Upper lobe of right lung (tissue), 1 donor: ENCODE measurements around the gene RPS19BP1. TPM values are rescaled to one million over a fixed set of nuclear protein-coding genes. Genes with fewer than 3 reads are reported as not detected.
A peak's percentile ranks its signal among the peaks of the same experiment; 100 is the strongest.

Experiments
- ATAC-seq: fragments of 200-7000 bp; cut with Tn5 transposase; one replicate; pipeline ENCODE4 v1.9.1; 2020; ENCODE audit warnings: mild to moderate bottlenecking, moderate library complexity
- DNase-seq: peaks from one replicate; pipeline ENCODE4 v3.0.0-alpha.2; 2020
- H3K27ac ChIP-seq: fragments of 200-600 bp; one replicate; pipeline ENCODE4 v1.8.0; 2022
- H3K27me3 ChIP-seq: fragments of 200-600 bp; one replicate; pipeline ENCODE4 v1.8.0; 2022; ENCODE audit warnings: mild to moderate bottlenecking
- H3K36me3 ChIP-seq: fragments of 200-600 bp; one replicate; pipeline ENCODE4 v1.8.0; 2022
- H3K4me1 ChIP-seq: fragments of 200-600 bp; one replicate; pipeline ENCODE4 v1.8.0; 2022
- H3K4me3 ChIP-seq: fragments of 200-600 bp; one replicate; pipeline ENCODE4 v1.8.0; 2022; ENCODE audit warnings: mild to moderate bottlenecking
- H3K9me3 ChIP-seq: fragments of 200-600 bp; one replicate; pipeline ENCODE4 v1.8.0; 2022
- intact Hi-C: fragments of 100-400 bp; cut with DNase I; formaldehyde crosslinking; loops from one replicate; pipeline ENCODE4 v1.11.0; 2022
- total RNA-seq: library from RNA; stranded (reverse); fragmentation: NEBNext Ultra II Directional; extraction: Animal tissue kit (Norgen Biotek cat#: 25700); gene quantifications from one replicate; pipeline ENCODE4 v1.2.1, GENCODE V29; 2021
- TF ChIP-seq, protein P1 (sequence below): fragments of 200-600 bp; IDR thresholded peaks from one replicate; pipeline ENCODE4 v1.8.0; 2022; ENCODE audit warnings: antibody characterized with exemption
- donor health status: DM: no; HTN: yes; CAD: no; lungs with severe emphysema.

The RPS19BP1 gene
- total RNA-seq, 1 donor from 2014 or later: 72.5 TPM

- Histone ChIP-seq H3K27me3 (peaks cover 44% of the 10 kb centered on the region), H3K36me3 (no peaks in the 10 kb centered on the region), H3K4me3 (no peak overlapping the region), H3K4me1 (no peaks in the 10 kb centered on the region), H3K27ac (no peak overlapping the region), H3K9me3 (no peaks in the 10 kb centered on the region)
- ATAC-seq: no peak
- intact Hi-C loops: no loop called here
- DNase-seq: no peak
- TF ChIP-seq, protein P1, sequence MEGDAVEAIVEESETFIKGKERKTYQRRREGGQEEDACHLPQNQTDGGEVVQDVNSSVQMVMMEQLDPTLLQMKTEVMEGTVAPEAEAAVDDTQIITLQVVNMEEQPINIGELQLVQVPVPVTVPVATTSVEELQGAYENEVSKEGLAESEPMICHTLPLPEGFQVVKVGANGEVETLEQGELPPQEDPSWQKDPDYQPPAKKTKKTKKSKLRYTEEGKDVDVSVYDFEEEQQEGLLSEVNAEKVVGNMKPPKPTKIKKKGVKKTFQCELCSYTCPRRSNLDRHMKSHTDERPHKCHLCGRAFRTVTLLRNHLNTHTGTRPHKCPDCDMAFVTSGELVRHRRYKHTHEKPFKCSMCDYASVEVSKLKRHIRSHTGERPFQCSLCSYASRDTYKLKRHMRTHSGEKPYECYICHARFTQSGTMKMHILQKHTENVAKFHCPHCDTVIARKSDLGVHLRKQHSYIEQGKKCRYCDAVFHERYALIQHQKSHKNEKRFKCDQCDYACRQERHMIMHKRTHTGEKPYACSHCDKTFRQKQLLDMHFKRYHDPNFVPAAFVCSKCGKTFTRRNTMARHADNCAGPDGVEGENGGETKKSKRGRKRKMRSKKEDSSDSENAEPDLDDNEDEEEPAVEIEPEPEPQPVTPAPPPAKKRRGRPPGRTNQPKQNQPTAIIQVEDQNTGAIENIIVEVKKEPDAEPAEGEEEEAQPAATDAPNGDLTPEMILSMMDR: no peak
These were observed 31.3 kb upstream of the RPS19BP1 start for GRCh38 chr22:39563571-39564428.

DNA sequence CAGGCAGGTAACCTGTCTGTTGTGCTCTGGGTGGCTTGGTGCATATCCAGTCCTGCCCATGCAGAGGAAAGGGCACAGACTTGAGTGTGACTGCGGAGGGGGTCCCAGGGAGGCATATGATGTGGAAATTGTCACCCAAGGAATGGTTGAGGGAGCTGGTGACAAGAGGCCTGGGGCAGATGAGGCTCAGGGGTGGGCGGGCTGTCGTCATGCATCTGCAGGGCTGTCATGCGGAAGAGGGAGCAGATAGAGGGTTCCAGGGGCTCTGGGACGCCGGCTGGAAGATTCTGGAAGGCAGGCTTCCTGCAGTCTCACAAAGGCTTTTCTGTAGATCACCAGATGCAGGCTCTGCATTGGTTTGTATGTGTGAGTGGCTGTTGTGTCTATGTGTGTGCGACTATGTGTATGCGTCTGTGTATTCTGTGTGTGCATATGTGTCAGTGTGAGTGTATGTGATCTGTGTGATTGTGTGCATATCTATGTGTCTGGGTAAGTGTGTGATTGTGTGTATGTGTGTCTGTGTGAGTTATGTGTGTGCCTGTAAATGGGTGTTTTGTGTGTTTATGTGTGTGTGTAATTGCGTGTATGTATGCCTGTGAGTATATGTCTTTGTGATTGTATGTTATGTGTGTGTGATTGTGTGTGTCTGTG lies 30.4 kb upstream of the RPS19BP1 start:
- H3K4me1 ChIP-seq: peaks cover 3% of the 10 kb centered on the region
- H3K4me3 ChIP-seq: no peak overlapping the region
- TF ChIP-seq, protein P1: no peak
- H3K36me3 ChIP-seq: no peaks in the 10 kb centered on the region
- peaks cover 52% of the 10 kb centered on the region for H3K27me3 ChIP-seq
- no peak overlapping the region for H3K27ac ChIP-seq
- intact Hi-C loops: no loop called here
- no peak for ATAC-seq
- H3K9me3 ChIP-seq: no peaks in the 10 kb centered on the region
- no peak for DNase-seq

GRCh38 chr22:39560127-39560526 lies 27.6 kb upstream of the RPS19BP1 start:
- Histone ChIP-seq H3K9me3 (no peaks in the 10 kb centered on the region), H3K27me3 (peaks cover 74% of the 10 kb centered on the region), H3K27ac (no peak overlapping the region), H3K36me3 (no peaks in the 10 kb centered on the region), H3K4me3 (no peak overlapping the region), H3K4me1 (peaks cover 4% of the 10 kb centered on the region)
- intact Hi-C loops: no loop called here
- DNase-seq: no peak
- ATAC-seq: no peak
- TF ChIP-seq, protein P1: no peak

- Histone ChIP-seq H3K27me3 (peaks cover 68% of the 10 kb centered on the region), H3K4me3 (no peak overlapping the region), H3K9me3 (no peaks in the 10 kb centered on the region), H3K4me1 (peaks cover 4% of the 10 kb centered on the region), H3K27ac (no peak overlapping the region), H3K36me3 (no peaks in the 10 kb centered on the region)
- intact Hi-C loops: no loop called here
- peak; percentile 8 for ATAC-seq
- TF ChIP-seq, protein P1: peak; percentile 27
- DNase-seq: no peak
These were observed 27.0 kb upstream of the RPS19BP1 start for GRCh38 chr22:39559456-39560105.

DNA sequence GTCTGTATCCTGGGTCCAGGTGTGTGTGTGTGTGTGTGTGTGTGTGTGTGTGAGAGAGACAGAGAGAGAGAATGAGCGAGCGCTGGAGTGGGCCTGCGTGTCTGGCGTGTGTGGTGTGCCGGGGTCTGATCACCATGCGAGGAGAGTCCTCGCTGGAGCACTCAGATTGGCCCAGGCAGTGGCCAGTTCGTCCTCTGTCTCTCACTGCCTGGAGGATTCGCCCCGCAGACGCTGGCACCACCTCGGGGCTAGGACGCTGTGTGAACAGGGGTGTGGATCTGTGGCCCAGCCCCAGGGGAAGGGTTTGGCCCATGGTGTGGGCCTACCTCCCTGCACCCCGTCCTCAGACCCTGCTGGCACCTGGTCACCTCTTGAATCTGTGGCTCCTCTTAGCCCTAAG lies 26.4 kb upstream of the RPS19BP1 start:
- H3K27me3 ChIP-seq: peaks cover 66% of the 10 kb centered on the region
- ATAC-seq: peak; percentile 4
- no peaks in the 10 kb centered on the region for H3K36me3 ChIP-seq
- no peaks in the 10 kb centered on the region for H3K9me3 ChIP-seq
- no peak overlapping the region for H3K27ac ChIP-seq
- peaks cover 4% of the 10 kb centered on the region for H3K4me1 ChIP-seq
- intact Hi-C loops: no loop called here
- TF ChIP-seq, protein P1: no peak
- DNase-seq: no peak
- H3K4me3 ChIP-seq: no peak overlapping the region
